HEK293T (cell line): Measurements from ENCODE around the gene OR8K3.

ENCODE experiments used
- CTCF ChIA-PET: fragments of 350-600 bp; formaldehyde crosslinking; extraction: SDS; loops from one replicate; lab custom pipeline; 2021; ENCODE audit warnings: antibody characterized with exemption, inconsistent platforms; lab: Yijun Ruan, JAX
- POLR2A ChIA-PET: fragments of 350-600 bp; formaldehyde crosslinking; extraction: SDS; loops from one replicate; lab custom pipeline; 2020; ENCODE audit warnings: antibody characterized with exemption, inconsistent platforms; lab: Yijun Ruan, JAX
- DNase-seq: peaks from one replicate; pipeline ENCODE4 v3.0.0; 2012; ENCODE audit warnings: mixed read lengths; ENCODE audit errors: extremely low spot score
- ARNT ChIP-seq: fragments of 450-650 bp; IDR thresholded peaks from 2 replicates; pipeline ENCODE4 v1.6.1; 2017; ENCODE audit warnings: mild to moderate bottlenecking
- BHLHE40 ChIP-seq: fragments of 450-650 bp; IDR thresholded peaks from 2 replicates; pipeline ENCODE4 v1.6.1; 2016; ENCODE audit warnings: mild to moderate bottlenecking, moderate library complexity, borderline replicate concordance
- CTBP1 ChIP-seq: fragments of 450-650 bp; IDR thresholded peaks from 2 replicates; pipeline ENCODE4 v1.6.1; 2016; ENCODE audit warnings: borderline replicate concordance
- ELF4 ChIP-seq: fragments of 450-650 bp; IDR thresholded peaks from 2 replicates; pipeline ENCODE4 v1.6.1; 2017; ENCODE audit warnings: antibody characterized with exemption
- FOXA1 ChIP-seq: fragments of 450-650 bp; IDR thresholded peaks from 2 replicates; pipeline ENCODE4 v1.6.1; 2016; ENCODE audit warnings: mild to moderate bottlenecking
- FOXK2 ChIP-seq: fragments of 450-650 bp; IDR thresholded peaks from 2 replicates; pipeline ENCODE4 v1.6.1; 2016; ENCODE audit warnings: mild to moderate bottlenecking
- FOXM1 ChIP-seq: fragments of 450-650 bp; IDR thresholded peaks from 2 replicates; pipeline ENCODE4 v1.6.1; 2017; ENCODE audit warnings: mild to moderate bottlenecking, borderline replicate concordance
- HDGF ChIP-seq: fragments of 450-650 bp; IDR thresholded peaks from 2 replicates; pipeline ENCODE4 v1.6.1; 2017; ENCODE audit warnings: antibody characterized with exemption, borderline replicate concordance
- L3MBTL2 ChIP-seq: fragments of 450-650 bp; conservative IDR thresholded peaks from 2 replicates; pipeline ENCODE4 v1.6.1; 2016; ENCODE audit warnings: mild to moderate bottlenecking
- LEF1 ChIP-seq: fragments of 450-650 bp; IDR thresholded peaks from 2 replicates; pipeline ENCODE4 v1.6.1; 2017; ENCODE audit warnings: mild to moderate bottlenecking, borderline replicate concordance
- NFRKB ChIP-seq: fragments of 450-650 bp; IDR thresholded peaks from 2 replicates; pipeline ENCODE4 v1.6.1; 2016; ENCODE audit warnings: mild to moderate bottlenecking, moderate library complexity
- PKNOX1 ChIP-seq: fragments of 450-650 bp; IDR thresholded peaks from 2 replicates; pipeline ENCODE4 v1.6.1; 2016
- SP1 ChIP-seq: fragments of 450-650 bp; IDR thresholded peaks from 2 replicates; pipeline ENCODE4 v1.6.1; 2017
- SUZ12 ChIP-seq: fragments of 450-650 bp; IDR thresholded peaks from 2 replicates; pipeline ENCODE4 v1.6.1; 2016; ENCODE audit warnings: mild to moderate bottlenecking
- TARDBP ChIP-seq: fragments of 450-650 bp; IDR thresholded peaks from 2 replicates; pipeline ENCODE4 v1.6.1; 2016
- ZNF384 ChIP-seq: fragments of 450-650 bp; IDR thresholded peaks from 2 replicates; pipeline ENCODE4 v1.6.1; 2016

The OR8K3 gene

GRCh38 chr11:56314844-56315243 is at the start of gene OR8K3:
OR8K3 (plus strand) TSS chr11:56315144; CDS start chr11:56318307, 3,163 bp downstream.
- POLR2A ChIA-PET = no interaction called here
- CTCF ChIA-PET = no interaction called here
- no peak for DNase-seq
- no peak for TF ChIP-seq ARNT
- TF ChIP-seq CTBP1 = no peak
- no peak for TF ChIP-seq HDGF
- no peak for TF ChIP-seq FOXA1
- no peak for TF ChIP-seq FOXM1
- TF ChIP-seq TARDBP = no peak
- no peak for TF ChIP-seq SUZ12
- TF ChIP-seq L3MBTL2 = no peak
- no peak for TF ChIP-seq BHLHE40
- TF ChIP-seq NFRKB = no peak
- no peak for TF ChIP-seq FOXK2
- no peak for TF ChIP-seq PKNOX1
- no peak for TF ChIP-seq LEF1
- TF ChIP-seq SP1 = no peak
- TF ChIP-seq ELF4 = no peak
- no peak for TF ChIP-seq ZNF384

- ChIA-PET POLR2A (no interaction called here), CTCF (no interaction called here)
- DNase-seq = no peak
- TF ChIP-seq TARDBP (no peak), FOXK2 (no peak)
Observed at GRCh38 chr11:56271092-56271491, 43.9 kb upstream of the OR8K3 start.

- CTCF ChIA-PET = interaction anchor here (0.7 kb wide), 1 partner anchor 38 kb away, joined by 3 read pairs; no protein-coding TSS in a partner anchor
- no peak for TF ChIP-seq CTBP1
- no peak for TF ChIP-seq SUZ12
- no peak for TF ChIP-seq HDGF
- no peak for TF ChIP-seq ZNF384
- no peak for TF ChIP-seq FOXK2
- TF ChIP-seq ARNT = no peak
- TF ChIP-seq L3MBTL2 = no peak
- no peak for TF ChIP-seq TARDBP
- no peak for TF ChIP-seq FOXM1
- no peak for TF ChIP-seq SP1
- TF ChIP-seq NFRKB = no peak
- no peak for TF ChIP-seq PKNOX1
- TF ChIP-seq ELF4 = no peak
- TF ChIP-seq FOXA1 = no peak
- TF ChIP-seq BHLHE40 = no peak
- TF ChIP-seq LEF1 = no peak
- POLR2A ChIA-PET = no interaction called here
- DNase-seq = no peak
Observed at GRCh38 chr11:56273854-56274253, 41.1 kb upstream of the OR8K3 start, which contains the start of gene OR5T1. OR5T1 (plus strand) TSS chr11:56274154; CDS start chr11:56275639, 1,485 bp downstream.

- POLR2A ChIA-PET = no interaction called here
- DNase-seq = no peak
- CTCF ChIA-PET = no interaction called here
- TF ChIP-seq ARNT (no peak), NFRKB (no peak), LEF1 (no peak)
Observed at GRCh38 chr11:56292154-56292553, 22.8 kb upstream of the OR8K3 start, which contains the start of gene OR8H1. OR8H1 (minus strand) TSS chr11:56292254; CDS start chr11:56291062, 1,192 bp downstream.

- ChIA-PET POLR2A (no interaction called here), CTCF (interaction anchor here (0.7 kb wide), 1 partner anchor 80 kb away, joined by 3 read pairs; no protein-coding TSS in a partner anchor)
- no peak for DNase-seq
- no peak for TF ChIP-seq PKNOX1
- TF ChIP-seq ARNT = no peak
- no peak for TF ChIP-seq CTBP1
- TF ChIP-seq FOXK2 = no peak
- TF ChIP-seq HDGF = no peak
- TF ChIP-seq SUZ12 = no peak
- no peak for TF ChIP-seq BHLHE40
- no peak for TF ChIP-seq TARDBP
- no peak for TF ChIP-seq FOXA1
- no peak for TF ChIP-seq NFRKB
Observed at GRCh38 chr11:56296898-56297297, 18.0 kb upstream of the OR8K3 start.

GRCh38 chr11:56307836-56308235 is 7.1 kb upstream of the OR8K3 start:
- no peak for DNase-seq
- ChIA-PET CTCF (no interaction called here), POLR2A (no interaction called here)
- TF ChIP-seq ELF4 (no peak), BHLHE40 (no peak), SP1 (no peak), CTBP1 (no peak), FOXK2 (no peak), LEF1 (no peak), PKNOX1 (no peak)
